Ovary (tissue), 3 donors: Measurements from ENCODE around the gene COX19.

Experiments used
- CTCF ChIP-seq, 3 donors: fragments of 450-650 bp in 2 of 3; fragments of 200-600 bp in 1 of 3; IDR thresholded peaks; one replicate each; pipeline versions ENCODE4 v1.5.1 to v1.8.0; 2016 to 2022; ENCODE audit warnings: antibody characterized with exemption in 3 of 3, mild to moderate bottlenecking in 1 of 3
- EP300 ChIP-seq: sonication (generic); formaldehyde crosslinking; IDR thresholded peaks from one replicate; pipeline ENCODE4 v1.6.1; 2017; ENCODE audit warnings: antibody characterized with exemption
- POLR2A ChIP-seq: fragments of 450-650 bp; IDR thresholded peaks from one replicate; pipeline ENCODE4 v1.6.1; 2017; ENCODE audit warnings: antibody characterized with exemption, mild to moderate bottlenecking, moderate library complexity
- donor health status: DM: no; HTN: no; CAD: no.

DNA sequence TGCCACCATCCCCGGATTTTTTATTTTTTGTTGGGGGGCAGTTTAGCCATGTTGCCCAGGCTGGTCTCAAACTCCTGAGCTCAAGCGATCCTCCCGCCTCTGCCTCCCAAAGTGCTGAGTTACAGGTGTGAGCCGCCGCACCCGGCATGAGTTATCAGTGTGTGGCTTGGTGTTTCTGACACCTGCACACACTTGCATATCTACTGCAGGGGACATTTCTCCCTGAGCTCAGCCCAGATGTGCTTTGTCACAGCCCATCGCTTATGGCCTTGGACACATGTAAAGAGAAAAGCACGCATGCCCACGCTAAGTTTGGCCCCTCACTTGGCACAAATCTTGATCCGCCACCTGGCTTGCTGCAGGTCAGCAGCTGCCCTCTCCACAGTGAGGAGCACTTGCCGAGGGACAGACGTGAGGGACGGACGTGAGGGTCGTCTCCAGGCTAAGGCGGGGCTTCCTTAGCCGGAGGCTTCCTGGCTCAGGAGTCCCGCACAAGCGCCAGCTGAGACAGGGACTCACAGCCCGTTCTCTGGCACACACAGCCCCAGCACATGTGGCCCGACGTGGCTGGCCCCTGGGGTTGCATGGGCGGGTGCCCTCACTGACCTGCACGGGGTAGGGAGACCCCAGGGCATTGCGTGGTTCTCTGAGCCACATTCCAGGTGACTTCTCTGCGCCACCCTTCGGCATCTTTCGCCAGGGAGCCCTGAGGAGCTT lies 19.4 kb upstream of the COX19 start:
- TF ChIP-seq CTCF (IDR thresholded peaks at IDR 0.05) (no peak), POLR2A (no peak), EP300 (no peak)
